K562 treated with DMSO at 1 percent for 24 hours (cell line): ENCODE measurements around the gene PEX11B. TPM values are rescaled to one million over a fixed set of nuclear protein-coding genes. Genes with fewer than 3 reads are reported as not detected.

ENCODE experiments used
- total RNA-seq: library from RNA; unstranded; fragments of 300-600 nt; gene quantifications from 2 replicates; pipeline ENCODE4 v1.2.3, GENCODE V29; 2022; ENCODE audit warnings: low read depth; ENCODE audit not compliant: insufficient read depth

The PEX11B gene, protein sequence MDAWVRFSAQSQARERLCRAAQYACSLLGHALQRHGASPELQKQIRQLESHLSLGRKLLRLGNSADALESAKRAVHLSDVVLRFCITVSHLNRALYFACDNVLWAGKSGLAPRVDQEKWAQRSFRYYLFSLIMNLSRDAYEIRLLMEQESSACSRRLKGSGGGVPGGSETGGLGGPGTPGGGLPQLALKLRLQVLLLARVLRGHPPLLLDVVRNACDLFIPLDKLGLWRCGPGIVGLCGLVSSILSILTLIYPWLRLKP
- total RNA-seq, result 26.7 TPM in 2 replicates

DNA sequence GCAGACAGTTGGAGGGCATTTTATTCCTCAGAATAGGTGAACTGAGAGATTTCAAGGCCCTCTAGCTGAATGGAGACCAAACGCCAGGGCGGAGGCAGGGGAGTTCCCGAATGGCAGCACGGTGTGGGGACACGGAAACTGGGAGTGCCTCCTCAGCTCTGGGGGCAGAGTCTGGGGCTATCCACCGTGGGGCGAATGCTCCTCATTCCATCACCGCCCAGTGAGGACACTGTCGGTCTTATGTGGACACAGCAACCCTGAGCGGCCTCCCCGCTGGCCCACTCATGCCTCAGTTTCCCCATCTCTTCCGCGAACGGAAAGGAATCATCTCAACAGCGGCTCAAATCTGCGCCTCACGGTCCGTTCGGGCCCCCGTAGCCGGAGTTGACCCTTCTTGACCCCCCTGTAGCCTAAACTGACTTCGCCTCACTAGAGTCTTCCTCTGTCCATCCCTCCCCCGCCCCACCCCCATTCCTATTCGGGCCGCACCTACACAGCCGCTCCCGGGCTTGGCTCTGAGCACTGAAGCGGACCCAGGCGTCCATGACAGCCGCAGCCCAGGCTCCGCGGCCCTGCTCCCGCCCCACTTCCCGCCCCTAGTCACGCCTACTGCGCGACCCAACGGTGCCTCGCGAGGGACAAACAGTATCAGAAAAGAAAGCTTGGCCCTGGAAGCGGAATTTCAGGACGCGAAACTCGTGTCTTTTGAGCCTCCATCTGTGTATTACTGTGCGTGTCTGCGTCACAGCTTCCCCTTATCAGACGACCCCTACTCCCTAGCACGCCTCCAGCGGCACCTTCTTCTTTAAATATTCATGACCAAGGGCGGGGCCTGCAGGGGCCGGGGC, at the start of gene PEX11B:
Gene PEX11B (minus strand): TSS at position 574 of the 848 bp plus-strand sequence. CDS start 29 bp downstream, at position 545.

DNA sequence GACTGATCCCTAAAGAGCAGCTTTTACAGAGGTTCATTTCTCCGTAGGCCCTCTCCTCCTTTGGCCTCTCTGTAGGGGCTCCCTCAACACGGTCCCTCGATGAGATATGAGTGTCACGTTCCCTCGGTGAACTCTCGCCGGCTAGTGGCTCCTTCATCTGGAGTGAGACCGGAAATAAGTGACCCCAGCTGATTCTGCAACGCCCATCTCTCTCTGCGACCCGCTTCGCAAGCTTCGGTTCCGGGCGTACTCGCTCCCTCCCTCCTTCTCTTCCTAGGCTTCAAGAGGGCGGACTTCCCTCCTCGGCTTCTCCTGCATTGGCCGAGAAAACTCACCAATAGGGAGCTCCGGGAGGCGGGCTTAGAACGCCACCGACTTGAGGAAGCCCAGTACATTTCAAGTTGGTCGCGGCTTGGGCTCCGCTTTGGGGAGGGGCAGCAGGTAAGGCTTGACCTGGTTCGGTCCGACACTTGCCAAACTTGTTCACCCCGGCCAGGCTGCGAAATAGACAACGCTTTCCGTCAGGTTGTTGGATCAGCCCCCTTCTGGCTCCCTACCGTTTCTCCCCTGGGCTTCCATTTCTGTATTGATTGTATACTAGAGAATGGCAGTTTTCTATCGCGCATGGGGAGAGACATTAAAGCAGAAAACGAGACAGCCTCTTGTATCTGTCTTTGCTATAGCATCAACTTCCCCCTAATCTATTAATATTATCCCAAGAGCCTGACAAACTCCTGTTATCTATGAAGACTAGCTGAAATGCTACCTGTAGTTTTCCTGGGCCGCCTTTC, 46.0 kb upstream of the PEX11B start, which contains the start of the genes ANKRD34A and POLR3GL:
Gene ANKRD34A (minus strand): TSS at position 248 of the 791 bp plus-strand sequence. CDS start 2,816 bp downstream, outside the sequence.
Gene POLR3GL (plus strand): TSS at position 363 of the 791 bp plus-strand sequence. CDS start 10,176 bp downstream, outside the sequence.

DNA sequence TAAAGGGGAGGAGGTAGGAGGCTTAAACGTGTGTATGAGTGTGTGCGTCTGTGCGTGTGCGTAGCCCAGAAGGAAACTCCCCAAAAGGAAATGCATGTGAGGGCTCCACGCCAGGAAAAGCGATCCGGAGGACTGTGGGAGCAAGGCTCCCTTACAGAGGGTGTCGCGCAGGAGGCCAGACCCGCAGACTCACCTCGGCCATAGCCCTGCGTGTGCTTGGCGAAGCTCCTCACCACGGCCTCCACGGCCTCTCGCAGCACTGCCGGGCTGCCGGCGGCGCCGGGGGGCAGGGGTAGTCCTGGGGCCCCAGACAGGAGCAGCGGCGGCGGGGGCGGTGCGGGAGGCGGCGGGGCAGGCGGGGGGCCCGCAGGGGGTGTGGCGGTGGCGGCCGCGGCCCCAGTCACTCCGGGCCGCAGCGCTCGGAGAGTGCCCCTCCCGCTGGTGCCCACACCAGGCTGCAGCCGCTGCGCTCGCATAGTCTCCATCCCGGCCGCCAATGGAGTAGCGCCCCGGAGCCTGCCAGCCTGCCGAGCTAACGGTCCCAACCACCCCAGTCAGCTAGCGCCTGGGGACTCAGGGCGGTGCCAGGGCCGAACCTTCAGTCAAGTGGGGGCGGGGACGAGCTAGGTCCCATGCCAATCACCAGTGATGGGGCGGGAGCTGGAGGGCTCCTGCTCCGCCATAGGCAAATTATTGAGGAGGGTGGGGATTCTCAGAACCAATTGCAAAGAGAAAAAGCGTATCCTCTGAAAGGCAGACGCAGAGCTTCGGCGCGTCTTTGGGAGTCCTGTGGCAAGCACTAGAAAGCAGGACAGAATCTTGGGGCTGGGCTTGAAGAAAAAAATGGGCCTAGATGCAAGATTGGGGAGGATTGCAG, 39.2 kb upstream of the PEX11B start, which contains the start of gene LIX1L:
Gene LIX1L (minus strand): TSS at position 575 of the 877 bp plus-strand sequence. CDS start 90 bp downstream, at position 485.

DNA sequence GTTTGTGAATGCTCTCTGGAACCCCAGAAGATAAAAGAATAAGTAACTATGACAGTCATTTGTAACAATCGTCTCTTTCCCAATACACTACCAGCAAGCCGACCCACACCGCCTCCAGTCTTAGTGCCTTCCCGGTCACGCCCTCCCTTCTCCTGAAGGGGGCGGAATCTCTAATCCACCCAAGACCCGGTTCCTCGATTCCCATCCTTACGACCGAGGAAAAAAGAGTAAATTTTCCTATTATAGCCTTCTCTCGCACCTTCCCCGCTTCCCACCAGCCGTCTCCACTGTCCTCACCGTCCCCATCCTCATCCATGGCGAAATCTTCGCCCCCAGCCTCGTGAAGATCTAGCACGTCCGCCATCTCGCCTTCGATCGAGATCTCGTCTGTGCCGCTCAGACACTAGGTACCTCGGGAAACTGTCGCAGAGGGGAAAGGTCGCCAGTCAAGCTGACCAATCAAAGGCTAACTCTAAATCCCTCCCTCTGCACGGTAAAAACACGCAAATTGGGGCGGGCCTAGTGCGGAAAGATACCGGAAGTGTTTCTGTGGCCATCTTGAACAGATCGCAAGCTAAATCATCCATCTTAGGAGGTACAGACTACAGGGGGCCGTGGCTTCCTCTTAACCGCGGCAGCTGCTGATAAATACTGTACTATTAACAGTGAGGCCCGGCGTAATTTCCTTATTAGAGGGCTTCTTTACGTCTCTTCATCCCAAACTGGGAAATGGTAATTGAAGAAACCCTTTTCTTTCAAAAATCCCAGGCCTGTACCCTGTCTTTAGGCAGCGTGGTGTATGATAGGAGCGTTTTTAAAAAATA, 8.8 kb upstream of the PEX11B start, which contains the start of gene RBM8A:
Gene RBM8A (minus strand): TSS at position 422 of the 824 bp plus-strand sequence. CDS start 58 bp downstream, at position 364.

DNA sequence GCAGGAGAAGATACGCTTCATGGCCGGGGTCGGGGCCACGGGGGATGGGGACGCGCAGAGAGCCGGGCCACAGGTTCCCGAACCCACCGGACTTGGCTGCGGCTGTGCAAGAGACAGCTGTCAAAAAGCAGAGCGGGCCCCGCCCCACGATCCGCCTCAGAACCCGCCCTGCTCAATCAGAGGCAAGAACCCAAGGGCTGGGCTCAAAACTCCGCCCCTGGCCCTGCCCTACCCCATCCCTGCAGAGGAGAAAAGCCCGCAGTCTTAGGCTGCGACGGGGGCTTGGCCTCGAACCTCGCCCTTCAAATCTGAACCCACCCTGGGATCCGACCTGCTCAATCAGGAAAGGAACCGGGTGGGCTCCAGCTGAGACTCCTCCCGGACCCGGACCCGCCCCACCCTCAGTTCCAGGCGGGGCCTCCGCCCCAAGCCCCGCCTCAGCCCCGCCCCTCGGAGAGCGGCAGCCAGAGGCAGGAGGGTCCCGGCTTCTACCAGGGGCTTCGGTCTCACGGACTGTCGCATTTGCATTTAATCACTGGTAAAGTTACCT, 32.7 kb downstream of the PEX11B start, which contains the start of gene ANKRD35:
Gene ANKRD35 (minus strand): TSS at position 129 of the 550 bp plus-strand sequence. CDS start 108 bp downstream, at position 21.

Other genes starting within 250 kb of the PEX11B start
- 0.27 TPM in 1 of 2 replicates, not detected in the other for gene PDZK1, start 211.3 kb downstream of the PEX11B start, total RNA-seq
- gene CD160, start 199.2 kb downstream of the PEX11B start, total RNA-seq, result not detected in 2 replicates
- 6.0 and 6.1 TPM in 2 replicates for gene RNF115, start 94.6 kb downstream of the PEX11B start, total RNA-seq
- gene POLR3C, start 94.5 kb downstream of the PEX11B start, total RNA-seq, result 45.7 and 47.6 TPM in 2 replicates
- 9.2 and 10.1 TPM in 2 replicates for gene NUDT17, start 73.1 kb downstream of the PEX11B start, total RNA-seq
- 21.1 and 28.0 TPM in 2 replicates for gene PIAS3, start 59.6 kb downstream of the PEX11B start, total RNA-seq
- gene ANKRD35, start 32.9 kb downstream of the PEX11B start, total RNA-seq, result 0.29 and 0.47 TPM in 2 replicates
- 0.21 and 0.41 TPM in 2 replicates for gene ITGA10, start 8.7 kb downstream of the PEX11B start, total RNA-seq
- 153 and 166 TPM in 2 replicates for gene RBM8A, start 8.8 kb upstream of the PEX11B start, total RNA-seq
- 12.5 and 15.0 TPM in 2 replicates for gene LIX1L, start 39.3 kb upstream of the PEX11B start, total RNA-seq
- gene ANKRD34A, start 45.9 kb upstream of the PEX11B start, total RNA-seq, result 2.9 and 3.0 TPM in 2 replicates
- gene POLR3GL, start 46.0 kb upstream of the PEX11B start, total RNA-seq, result 67.0 and 71.8 TPM in 2 replicates
- gene TXNIP, start 77.9 kb upstream of the PEX11B start, total RNA-seq, result 358 and 397 TPM in 2 replicates
- 2.8 and 5.0 TPM in 2 replicates for gene HJV, start 103.0 kb upstream of the PEX11B start, total RNA-seq
- gene NBPF10, start 226.1 kb upstream of the PEX11B start, total RNA-seq, result 0.83 and 0.89 TPM in 2 replicates